Activated CD4-positive, alpha-beta T cell treated with anti-CD3 and anti-CD28 coated beads for 36 hours (primary cell): ENCODE results near the gene FBXO17. TPM values are rescaled to one million over a fixed set of nuclear protein-coding genes. Genes with fewer than 3 reads are reported as not detected.
"Not testable (repeated sequence)": the region's sequence is repeated elsewhere in the genome, so short reads cannot be mapped to it uniquely, and the experiment has no call there.

Experiments used
- ATAC-seq: fragments of 200-7000 bp; cut with Tn5 transposase; one replicate; pipeline ENCODE4 v1.10.0; 2021; ENCODE audit warnings: mild to moderate bottlenecking, moderate library complexity
- CTCF ChIA-PET: fragments of 350-600 bp; sonication (Branson Sonifier 250); formaldehyde crosslinking; loops from one replicate; lab custom pipeline; 2021; ENCODE audit warnings: antibody characterized with exemption; lab: Charles Lee
- POLR2A ChIA-PET: fragments of 350-600 bp; sonication (Branson Sonifier 250); formaldehyde crosslinking; loops from one replicate; lab custom pipeline; 2021; ENCODE audit warnings: antibody characterized with exemption, inconsistent platforms; lab: Charles Lee
- DNase-seq: peaks from one replicate; pipeline ENCODE4 v3.0.0-alpha.2; 2020
- H3K27ac Mint-ChIP-seq: one replicate; pipeline ENCODE4 v1.8.0; 2021; ENCODE audit warnings: mixed read lengths
- H3K27me3 Mint-ChIP-seq: one replicate; pipeline ENCODE4 v1.8.0; 2021; ENCODE audit warnings: mixed read lengths
- H3K36me3 Mint-ChIP-seq: one replicate; pipeline ENCODE4 v1.8.0; 2021; ENCODE audit warnings: low read depth, mixed read lengths
- H3K4me1 Mint-ChIP-seq: one replicate; pipeline ENCODE4 v1.8.0; 2021; ENCODE audit warnings: mixed read lengths
- H3K4me3 Mint-ChIP-seq: one replicate; pipeline ENCODE4 v1.8.0; 2021; ENCODE audit warnings: mild to moderate bottlenecking, moderate library complexity, mixed read lengths
- H3K9me3 Mint-ChIP-seq: one replicate; pipeline ENCODE4 v1.8.0; 2021; ENCODE audit warnings: low read depth, mixed read lengths
- intact Hi-C, 2 experiments: fragments of 100-400 bp; cut with DNase I in 1 of 2; cut with micrococcal nuclease in 1 of 2; formaldehyde crosslinking; loops; one replicate each; pipeline versions ENCODE4 v1.14.2 to v1.15.1; 2022 to 2024; cut with DNase I, micrococcal nuclease
- total RNA-seq, 2 experiments: library from RNA; stranded (reverse); gene quantifications; one replicate each; pipeline ENCODE4 v1.2.3, GENCODE V29; 2021

FBXO17 gene
- total RNA-seq, 2 experiments from 2014 or later = not detected

DNA sequence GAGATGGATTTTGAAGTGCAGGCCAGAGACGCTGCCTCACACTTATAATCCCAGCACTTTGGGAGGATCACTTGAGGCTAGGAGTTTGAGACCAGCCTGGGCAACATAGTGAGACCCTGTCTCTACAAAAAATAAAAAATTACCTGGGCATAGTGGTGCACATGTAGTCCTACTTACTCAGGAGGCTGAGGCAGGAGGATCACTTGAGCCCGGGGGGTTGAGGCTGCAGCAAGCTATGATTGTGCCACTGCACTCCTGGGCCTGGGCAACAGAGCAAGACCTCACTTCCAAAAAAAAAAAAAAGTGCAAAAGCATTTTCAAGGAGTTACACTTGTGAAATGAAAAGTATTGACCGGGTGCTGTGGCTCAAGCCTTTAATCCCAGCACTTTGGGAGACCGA lies 27.6 kb upstream of the FBXO17 start:
- POLR2A ChIA-PET = no interaction called here
- ATAC-seq = no peak

DNA sequence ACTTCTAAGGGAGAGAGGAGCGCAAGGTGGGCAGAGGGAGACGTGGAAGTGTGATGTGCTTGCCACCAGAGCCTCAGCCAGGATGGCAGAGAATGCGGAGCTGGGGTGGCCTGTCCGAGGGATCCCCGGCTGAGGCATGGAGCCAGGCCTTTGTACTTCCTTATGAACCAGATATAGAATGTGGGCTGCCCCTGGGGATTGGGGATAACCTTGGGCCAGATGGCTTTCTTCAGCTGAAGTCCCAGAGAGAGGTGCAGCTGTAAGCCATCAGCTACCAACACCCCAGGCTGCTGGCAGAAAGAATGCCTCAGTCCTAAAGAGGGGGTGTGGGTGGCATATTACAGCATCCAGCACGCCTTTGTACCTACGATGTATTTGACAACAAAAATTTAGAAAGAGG lies 25.5 kb upstream of the FBXO17 start:
- ChIA-PET POLR2A (no interaction called here), CTCF (no interaction called here)

More for the DNA sequence above, 27.6 kb upstream of the FBXO17 start:
- H3K27me3 Mint-ChIP-seq = peaks cover 17% of the 10 kb centered on the region
- H3K4me1 Mint-ChIP-seq = peaks cover 2% of the 10 kb centered on the region
- H3K27ac Mint-ChIP-seq = no peak overlapping the region
- no peak for DNase-seq
- H3K9me3 Mint-ChIP-seq = no peaks in the 10 kb centered on the region
- intact Hi-C loops = no loop called here
- CTCF ChIA-PET = no interaction called here
- no peak overlapping the region for H3K4me3 Mint-ChIP-seq
- no peaks in the 10 kb centered on the region for H3K36me3 Mint-ChIP-seq

DNA sequence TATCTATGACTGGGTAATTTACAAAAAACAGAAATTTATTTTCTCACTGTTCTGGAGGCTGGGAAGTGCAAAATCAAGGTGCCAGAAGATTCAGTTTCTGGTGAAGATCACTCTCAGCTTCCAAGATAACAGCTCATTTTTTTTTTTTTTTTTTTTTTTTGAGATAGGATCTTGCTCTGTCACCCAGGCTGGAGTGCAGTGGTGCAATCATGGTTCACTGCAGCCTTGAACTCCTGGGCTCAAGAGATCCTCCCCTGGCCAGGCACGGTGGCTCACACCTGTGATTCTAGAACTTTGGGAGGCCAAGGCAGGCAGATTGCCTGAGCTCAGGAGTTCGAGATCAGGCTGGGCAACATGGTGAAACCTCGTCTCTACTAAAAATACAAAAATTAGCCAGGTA lies 22.0 kb upstream of the FBXO17 start:
- H3K27ac Mint-ChIP-seq, ATAC-seq, H3K36me3 Mint-ChIP-seq, intact Hi-C loops, CTCF ChIA-PET, H3K4me1 Mint-ChIP-seq, H3K4me3 Mint-ChIP-seq, DNase-seq, H3K9me3 Mint-ChIP-seq, H3K27me3 Mint-ChIP-seq: not testable (repeated sequence)
- POLR2A ChIA-PET = interaction anchor here (0.6 kb wide), 1 partner anchor 215 kb away, joined by 4 read pairs; no protein-coding TSS in a partner anchor

More for the DNA sequence above, 25.5 kb upstream of the FBXO17 start:
- Mint-ChIP-seq H3K9me3 (no peaks in the 10 kb centered on the region), H3K36me3 (no peaks in the 10 kb centered on the region), H3K27me3 (peaks cover 12% of the 10 kb centered on the region), H3K27ac (no peak overlapping the region), H3K4me3 (no peak overlapping the region), H3K4me1 (no peaks in the 10 kb centered on the region)
- DNase-seq (no peak), ATAC-seq (no peak)
- intact Hi-C loops = no loop called here

DNA sequence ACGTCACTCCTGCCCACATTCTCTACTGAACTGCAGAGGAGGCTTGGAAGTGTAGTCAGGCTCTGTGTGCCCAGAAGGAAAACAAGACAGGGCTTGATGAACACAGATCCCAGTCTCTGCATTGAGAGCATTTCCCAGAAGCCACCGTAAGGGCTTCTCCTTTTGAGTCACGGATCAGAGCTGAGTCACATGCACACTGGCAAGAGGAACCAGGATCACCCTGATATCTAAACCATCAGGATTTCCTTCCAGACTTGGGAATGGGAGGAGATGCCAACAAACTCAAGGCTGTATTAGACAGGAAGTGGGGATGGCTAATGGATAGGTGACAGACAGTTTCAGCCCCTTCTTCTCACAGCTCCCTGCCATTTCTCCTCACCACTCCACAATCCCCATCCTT lies 17.7 kb upstream of the FBXO17 start:
- H3K36me3 Mint-ChIP-seq = no peaks in the 10 kb centered on the region
- DNase-seq (no peak), ATAC-seq (peak; percentile 47)
- H3K9me3 Mint-ChIP-seq = no peaks in the 10 kb centered on the region
- intact Hi-C loops = no loop called here
- peaks cover 15% of the 10 kb centered on the region for H3K27me3 Mint-ChIP-seq
- H3K4me3 Mint-ChIP-seq = no peak overlapping the region
- ChIA-PET POLR2A (no interaction called here), CTCF (no interaction called here)
- H3K4me1 Mint-ChIP-seq = no peaks in the 10 kb centered on the region
- no peak overlapping the region for H3K27ac Mint-ChIP-seq

DNA sequence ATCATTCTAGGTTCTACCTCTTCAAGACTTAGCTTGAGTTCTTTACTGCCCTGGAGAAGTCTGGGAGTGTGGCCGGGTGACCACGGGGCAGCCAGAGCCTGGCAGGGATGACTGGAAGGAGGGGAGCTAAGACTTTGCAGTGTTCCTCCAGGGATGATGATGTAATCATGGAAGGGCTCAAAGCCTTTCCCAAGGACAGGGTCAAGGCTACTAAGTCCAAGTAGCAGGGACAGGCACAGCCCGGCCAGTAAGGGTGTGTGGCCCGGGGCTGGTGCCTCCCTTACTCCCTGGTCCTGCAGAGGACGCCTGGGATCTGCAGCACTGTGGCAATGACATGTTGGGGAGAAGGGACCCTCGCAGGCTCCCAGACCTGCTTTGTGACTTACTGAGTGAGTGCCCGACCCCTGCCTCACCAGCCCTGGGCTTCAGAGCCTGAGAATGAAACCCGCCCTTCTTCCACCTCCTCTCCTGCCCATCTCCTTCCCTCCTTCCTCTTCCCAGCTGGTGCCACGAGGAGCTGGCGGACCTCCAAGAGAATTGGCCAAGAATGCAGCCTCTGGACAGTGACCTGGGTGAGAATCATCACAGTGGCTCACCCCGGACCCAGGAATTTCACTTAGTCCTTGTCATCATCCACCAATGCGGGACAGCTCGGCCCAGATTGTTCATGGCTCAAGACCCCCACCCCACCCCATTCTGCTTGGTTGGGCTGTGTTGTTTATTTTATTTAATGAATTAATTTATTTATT lies 15.6 kb upstream of the FBXO17 start:
- DNase-seq (no peak), ATAC-seq (no peak)
- intact Hi-C loops = no loop called here
- no peak overlapping the region for H3K27ac Mint-ChIP-seq
- no peak overlapping the region for H3K4me3 Mint-ChIP-seq
- no peaks in the 10 kb centered on the region for H3K4me1 Mint-ChIP-seq
- ChIA-PET POLR2A (no interaction called here), CTCF (interaction anchor here (0.9 kb wide), 1 partner anchor 12 kb away, joined by 3 read pairs; no protein-coding TSS in a partner anchor)
- no peaks in the 10 kb centered on the region for H3K9me3 Mint-ChIP-seq
- H3K27me3 Mint-ChIP-seq = peaks cover 17% of the 10 kb centered on the region
- H3K36me3 Mint-ChIP-seq = no peaks in the 10 kb centered on the region

DNA sequence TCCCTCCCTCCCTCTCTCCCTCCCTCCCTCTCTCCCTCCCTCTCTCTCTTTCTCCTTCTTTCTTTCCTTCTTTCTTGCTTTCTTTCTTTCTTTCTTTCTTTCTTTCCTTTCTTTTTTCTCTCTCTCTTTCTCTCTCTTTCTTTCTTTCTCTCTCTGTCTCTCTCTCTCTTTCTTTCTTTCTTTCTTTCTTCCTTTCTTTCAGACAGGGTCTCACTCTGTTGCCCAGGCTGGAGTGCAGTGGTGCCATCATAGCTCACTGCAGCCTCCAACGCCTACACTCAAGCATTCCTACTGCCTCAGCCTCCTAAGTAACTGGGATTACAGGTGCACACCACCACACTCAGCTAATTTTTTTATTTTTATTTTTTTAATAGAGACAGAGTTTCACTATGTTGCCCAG lies 14.1 kb upstream of the FBXO17 start:
- CTCF ChIA-PET, H3K4me1 Mint-ChIP-seq, POLR2A ChIA-PET, H3K4me3 Mint-ChIP-seq, intact Hi-C loops, H3K36me3 Mint-ChIP-seq, H3K27ac Mint-ChIP-seq, DNase-seq, H3K9me3 Mint-ChIP-seq, ATAC-seq: not testable (repeated sequence)
- peaks cover 17% of the 10 kb centered on the region for H3K27me3 Mint-ChIP-seq

DNA sequence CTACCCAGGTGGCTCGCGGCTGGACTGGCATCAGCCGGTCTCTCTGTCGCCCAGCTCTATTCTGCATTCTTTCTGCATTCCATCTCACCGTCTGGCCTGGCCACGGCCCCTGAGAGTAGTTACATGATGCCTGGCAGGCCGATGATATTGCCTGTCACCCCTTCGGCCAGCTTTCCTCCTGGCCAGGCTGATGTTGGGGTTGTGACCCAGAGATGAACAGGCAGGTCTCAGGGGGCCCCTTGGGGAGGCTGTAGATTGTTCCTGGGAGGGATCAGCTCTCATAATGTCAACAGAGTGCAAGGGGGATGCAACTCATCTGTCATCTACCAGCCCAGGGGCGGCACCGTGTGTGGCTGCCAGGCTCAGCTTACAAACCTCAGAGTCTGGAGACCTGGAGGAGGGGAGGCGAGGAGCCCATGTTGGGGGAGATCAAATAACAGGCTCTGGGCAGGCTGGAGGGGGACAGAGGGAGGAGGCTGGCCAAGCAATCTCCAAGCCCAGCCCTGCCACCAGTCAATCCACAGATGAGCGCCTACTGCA lies 13.6 kb upstream of the FBXO17 start:
- Mint-ChIP-seq H3K4me1 (no peaks in the 10 kb centered on the region), H3K9me3 (no peaks in the 10 kb centered on the region), H3K4me3 (no peak overlapping the region), H3K27ac (no peak overlapping the region), H3K36me3 (no peaks in the 10 kb centered on the region), H3K27me3 (peaks cover 17% of the 10 kb centered on the region)
- intact Hi-C loops = no loop called here
- ATAC-seq = no peak
- CTCF ChIA-PET = interaction anchor here (0.8 kb wide), 1 partner anchor 14 kb away, joined by 3 read pairs; the partner anchor contains the start of gene FBXO17
- POLR2A ChIA-PET = no interaction called here
- DNase-seq = no peak

DNA sequence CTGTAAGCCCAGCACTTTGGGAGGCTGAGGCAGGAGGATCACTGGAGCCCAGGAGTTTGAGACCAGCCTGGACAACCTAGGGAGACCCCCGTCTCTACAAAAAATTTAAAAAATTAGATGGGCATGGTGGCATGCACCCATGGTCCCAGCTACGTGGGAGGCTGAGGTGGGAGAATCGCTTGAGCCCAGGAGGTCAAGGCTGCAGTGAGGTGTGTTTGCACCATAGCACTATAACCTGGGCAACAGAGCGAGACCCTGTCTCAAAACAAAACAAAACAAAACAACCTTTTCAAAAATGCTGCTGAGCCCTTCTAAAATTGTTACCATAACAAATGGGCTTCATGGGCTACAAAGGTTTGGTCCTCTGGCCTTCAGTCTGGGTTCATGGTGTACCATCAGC lies 13.1 kb upstream of the FBXO17 start:
- CTCF ChIA-PET = interaction anchor here (0.8 kb wide), 1 partner anchor 13 kb away, joined by 3 read pairs; the partner anchor contains the start of gene FBXO17
- H3K27ac Mint-ChIP-seq, DNase-seq, H3K9me3 Mint-ChIP-seq, H3K36me3 Mint-ChIP-seq, intact Hi-C loops, POLR2A ChIA-PET, H3K4me3 Mint-ChIP-seq, ATAC-seq, H3K4me1 Mint-ChIP-seq: not testable (repeated sequence)
- H3K27me3 Mint-ChIP-seq = peaks cover 17% of the 10 kb centered on the region

DNA sequence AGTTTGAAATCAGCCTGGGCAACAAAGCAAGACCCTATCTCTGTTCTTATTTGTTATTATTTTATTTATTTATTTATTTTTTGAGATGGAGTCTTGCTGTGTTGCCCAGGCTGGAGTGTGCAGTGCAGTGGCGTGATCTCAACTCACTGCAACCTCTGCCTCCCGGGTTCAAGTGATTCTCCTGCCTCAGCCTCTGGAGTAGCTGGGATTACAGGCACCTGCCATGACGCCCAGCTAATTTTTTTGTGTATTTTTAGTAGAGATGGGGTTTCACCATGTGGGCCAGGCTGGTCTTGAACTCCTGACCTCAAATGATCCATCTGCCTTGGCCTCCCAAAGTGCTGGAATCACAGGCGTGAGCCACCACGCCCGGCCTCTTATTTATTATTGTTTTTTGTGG lies 12.2 kb upstream of the FBXO17 start:
- H3K4me3 Mint-ChIP-seq, H3K36me3 Mint-ChIP-seq, CTCF ChIA-PET, ATAC-seq, POLR2A ChIA-PET, H3K4me1 Mint-ChIP-seq, H3K27ac Mint-ChIP-seq, intact Hi-C loops, H3K9me3 Mint-ChIP-seq, DNase-seq: not testable (repeated sequence)
- peaks cover 14% of the 10 kb centered on the region for H3K27me3 Mint-ChIP-seq

DNA sequence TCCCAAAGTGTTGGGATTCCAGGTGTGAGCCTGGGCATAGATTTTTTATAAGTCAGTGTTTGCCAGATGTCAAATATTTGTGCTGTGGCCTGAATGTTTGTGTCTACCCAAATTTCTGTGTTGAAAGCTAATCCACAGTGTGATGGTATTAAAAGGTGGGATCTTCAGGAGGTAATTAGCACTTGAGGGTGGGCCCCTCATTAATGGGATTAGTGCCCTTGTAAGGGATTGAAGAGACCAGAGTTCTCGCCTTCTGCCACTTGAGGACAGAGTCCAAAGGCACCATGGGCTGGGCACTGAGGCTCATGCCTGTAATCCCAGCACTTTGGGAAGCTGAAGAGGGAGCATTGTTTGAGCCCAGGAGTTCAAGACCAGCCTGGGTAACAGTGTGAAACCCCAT lies 9.7 kb upstream of the FBXO17 start:
- peaks cover 4% of the 10 kb centered on the region for H3K36me3 Mint-ChIP-seq
- peaks cover 16% of the 10 kb centered on the region for H3K27me3 Mint-ChIP-seq
- POLR2A ChIA-PET = no interaction called here
- no peak for ATAC-seq
- no peaks in the 10 kb centered on the region for H3K4me1 Mint-ChIP-seq
- DNase-seq = no peak
- peaks cover 5% of the 10 kb centered on the region for H3K9me3 Mint-ChIP-seq
- CTCF ChIA-PET = interaction anchor here (0.7 kb wide), 1 partner anchor 303 kb away, joined by 3 read pairs; no protein-coding TSS in a partner anchor
- no peak overlapping the region for H3K27ac Mint-ChIP-seq
- H3K4me3 Mint-ChIP-seq = no peak overlapping the region
- intact Hi-C loops = no loop called here

DNA sequence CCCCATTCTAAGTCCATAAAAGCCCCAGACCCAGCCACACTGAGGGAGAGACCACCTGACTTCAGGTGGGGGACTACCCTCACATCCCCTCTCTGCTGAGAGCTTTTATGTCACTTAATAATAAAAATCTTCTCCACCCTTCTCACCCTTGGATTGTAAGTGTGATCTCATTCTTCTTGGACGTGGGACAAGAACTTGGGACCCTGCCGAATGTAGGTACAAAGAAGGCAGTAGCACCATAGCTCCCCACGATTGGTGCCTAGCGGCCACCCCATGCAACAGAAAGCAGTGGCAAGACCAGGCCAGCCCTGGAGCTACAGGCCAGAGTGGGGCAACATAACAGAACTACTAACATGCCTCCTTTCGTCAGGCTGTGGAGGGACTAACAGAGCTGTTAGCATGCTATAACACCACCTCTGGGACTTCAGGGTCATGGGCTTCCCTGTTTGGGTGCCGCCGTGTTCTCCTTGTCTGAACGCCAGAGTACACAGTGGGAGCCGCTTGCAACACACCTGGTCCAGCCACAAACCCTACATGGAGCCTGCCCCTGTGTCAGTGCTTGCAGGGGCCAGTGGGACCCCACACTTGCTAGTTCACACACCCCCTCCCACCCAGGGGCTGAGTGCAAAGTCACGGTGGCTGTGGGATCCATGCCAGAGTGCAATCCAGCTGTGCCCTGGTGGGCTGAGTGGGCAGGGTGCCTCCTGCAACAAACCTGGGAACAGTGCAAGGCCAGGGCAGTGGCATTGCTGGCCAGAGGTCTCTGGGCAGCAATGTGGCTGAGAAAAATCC lies 5.2 kb upstream of the FBXO17 start:
- intact Hi-C loops = no loop called here
- ATAC-seq (no peak), DNase-seq (no peak)
- CTCF ChIA-PET = interaction anchor here (0.7 kb wide), 1 partner anchor 9 kb away, joined by 4 read pairs; no protein-coding TSS in a partner anchor
- peaks cover 4% of the 10 kb centered on the region for H3K36me3 Mint-ChIP-seq
- H3K4me1 Mint-ChIP-seq = peaks cover 20% of the 10 kb centered on the region
- POLR2A ChIA-PET = no interaction called here
- peaks cover 24% of the 10 kb centered on the region for H3K27me3 Mint-ChIP-seq
- H3K27ac Mint-ChIP-seq = no peak overlapping the region
- peaks cover 5% of the 10 kb centered on the region for H3K9me3 Mint-ChIP-seq
- no peak overlapping the region for H3K4me3 Mint-ChIP-seq
